ENCODE results near the gene SUCO. TPM values are rescaled to one million over a fixed set of nuclear protein-coding genes. Genes with fewer than 3 reads are reported as not detected.

The SUCO gene
- total and polyA plus RNA-seq, 12 donors: 10.2 to 31.4 (median 24.6) TPM

DNA sequence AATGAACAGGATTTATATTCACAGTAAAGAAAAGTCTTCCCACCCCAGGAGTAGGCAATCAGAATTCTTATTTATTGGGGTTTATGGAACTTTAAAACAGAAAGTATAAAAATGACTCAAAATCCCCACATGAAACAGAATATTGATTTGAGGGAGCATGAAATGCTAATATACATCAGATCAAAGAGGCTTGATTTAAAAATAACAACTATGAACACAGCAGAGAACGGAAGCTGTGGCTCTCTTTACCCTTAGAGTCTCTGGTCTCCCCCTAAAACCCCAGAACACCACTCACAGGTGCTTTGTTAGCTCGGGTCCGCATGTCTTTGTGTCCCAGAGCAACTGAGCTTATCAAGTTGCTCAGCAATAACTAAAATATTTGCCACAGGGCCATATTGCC is 94.8 kb downstream of the SUCO start:
- Histone ChIP-seq H3K27me3 (no peaks in the 10 kb centered on the region), H3K4me1 (peaks cover 0 to 11% (median 0%) of the 10 kb centered on the region in 9 donors), H3K4me3 (no peak overlapping the region), H3K9me3 (peaks cover 0 to 14% (median 0%) of the 10 kb centered on the region in 11 donors), H3K27ac (no peak overlapping the region), H3K36me3 (no peaks in the 10 kb centered on the region)
- no peak for DNase-seq
- intact Hi-C loops (cut with DNase I): no loop called here
- WGBS, 2 donors: 82 to 87% methylated on average over 3 of the region's 3 CpGs
- TF ChIP-seq, protein P1, sequence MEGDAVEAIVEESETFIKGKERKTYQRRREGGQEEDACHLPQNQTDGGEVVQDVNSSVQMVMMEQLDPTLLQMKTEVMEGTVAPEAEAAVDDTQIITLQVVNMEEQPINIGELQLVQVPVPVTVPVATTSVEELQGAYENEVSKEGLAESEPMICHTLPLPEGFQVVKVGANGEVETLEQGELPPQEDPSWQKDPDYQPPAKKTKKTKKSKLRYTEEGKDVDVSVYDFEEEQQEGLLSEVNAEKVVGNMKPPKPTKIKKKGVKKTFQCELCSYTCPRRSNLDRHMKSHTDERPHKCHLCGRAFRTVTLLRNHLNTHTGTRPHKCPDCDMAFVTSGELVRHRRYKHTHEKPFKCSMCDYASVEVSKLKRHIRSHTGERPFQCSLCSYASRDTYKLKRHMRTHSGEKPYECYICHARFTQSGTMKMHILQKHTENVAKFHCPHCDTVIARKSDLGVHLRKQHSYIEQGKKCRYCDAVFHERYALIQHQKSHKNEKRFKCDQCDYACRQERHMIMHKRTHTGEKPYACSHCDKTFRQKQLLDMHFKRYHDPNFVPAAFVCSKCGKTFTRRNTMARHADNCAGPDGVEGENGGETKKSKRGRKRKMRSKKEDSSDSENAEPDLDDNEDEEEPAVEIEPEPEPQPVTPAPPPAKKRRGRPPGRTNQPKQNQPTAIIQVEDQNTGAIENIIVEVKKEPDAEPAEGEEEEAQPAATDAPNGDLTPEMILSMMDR (IDR thresholded peaks at IDR 0.05): no peak
- no peak for ATAC-seq

DNA sequence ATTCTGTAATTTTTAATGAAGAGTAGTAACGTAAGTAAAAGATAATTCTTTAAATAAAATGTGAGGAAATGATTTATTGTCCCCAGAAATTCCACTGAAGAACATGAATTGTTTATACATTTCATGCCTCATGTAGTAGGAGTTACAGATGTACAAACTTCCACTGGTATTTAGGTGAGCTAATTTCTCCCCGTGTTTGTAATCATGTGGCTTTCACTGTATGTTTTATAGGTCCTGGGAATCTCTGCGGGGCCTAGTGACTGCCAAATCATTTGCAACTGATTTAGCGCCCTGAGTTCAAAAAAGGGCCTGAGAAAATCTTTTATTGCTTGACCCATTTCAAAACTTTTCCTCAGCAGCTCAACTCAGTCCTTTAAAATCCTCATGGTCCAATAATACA is 95.5 kb downstream of the SUCO start:
- Histone ChIP-seq H3K9me3 (peaks cover 0 to 14% (median 0%) of the 10 kb centered on the region in 11 donors), H3K36me3 (no peaks in the 10 kb centered on the region), H3K4me1 (peaks cover 0 to 11% (median 0%) of the 10 kb centered on the region in 9 donors), H3K27ac (no peak overlapping the region), H3K4me3 (no peak overlapping the region), H3K27me3 (no peaks in the 10 kb centered on the region)
- intact Hi-C loops (cut with DNase I): no loop called here
- DNase-seq (no peak), ATAC-seq (no peak)
- WGBS, 2 donors: 89 to 90% methylated on average over 4 of the region's 4 CpGs
- TF ChIP-seq, protein P1 (IDR thresholded peaks at IDR 0.05): no peak

DNA sequence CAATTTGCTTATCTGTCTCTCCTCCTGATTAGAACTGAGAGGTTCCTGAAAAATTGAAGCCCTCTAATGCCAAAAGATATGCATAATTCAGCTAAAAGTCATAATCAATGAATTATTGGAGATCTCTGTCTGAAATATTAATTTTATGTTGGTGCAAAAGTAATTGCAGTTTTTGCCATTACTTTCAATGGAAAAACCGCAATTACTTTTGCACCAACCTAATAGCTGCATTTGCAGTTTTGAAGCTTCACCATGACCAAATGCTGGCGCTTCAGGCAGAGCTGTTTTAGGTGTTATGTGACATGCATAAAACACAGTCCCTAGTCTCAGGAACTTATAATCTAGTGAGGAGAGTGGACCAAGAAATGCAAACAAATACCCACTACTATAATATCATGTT is 96.2 kb downstream of the SUCO start:
- no peaks in the 10 kb centered on the region for H3K27me3 ChIP-seq
- TF ChIP-seq, protein P1 (IDR thresholded peaks at IDR 0.05): no peak
- no peak overlapping the region for H3K4me3 ChIP-seq
- DNase-seq: no peak
- intact Hi-C loops (cut with DNase I): no loop called here
- no peak overlapping the region for H3K27ac ChIP-seq
- no peaks in the 10 kb centered on the region for H3K36me3 ChIP-seq
- H3K9me3 ChIP-seq: peaks cover 0 to 14% (median 0%) of the 10 kb centered on the region in 11 donors
- 92 to 96% methylated on average over 2 of the region's 2 CpGs for WGBS, 2 donors
- no peak for ATAC-seq
- H3K4me1 ChIP-seq: peaks cover 0 to 11% (median 0%) of the 10 kb centered on the region in 9 donors

DNA sequence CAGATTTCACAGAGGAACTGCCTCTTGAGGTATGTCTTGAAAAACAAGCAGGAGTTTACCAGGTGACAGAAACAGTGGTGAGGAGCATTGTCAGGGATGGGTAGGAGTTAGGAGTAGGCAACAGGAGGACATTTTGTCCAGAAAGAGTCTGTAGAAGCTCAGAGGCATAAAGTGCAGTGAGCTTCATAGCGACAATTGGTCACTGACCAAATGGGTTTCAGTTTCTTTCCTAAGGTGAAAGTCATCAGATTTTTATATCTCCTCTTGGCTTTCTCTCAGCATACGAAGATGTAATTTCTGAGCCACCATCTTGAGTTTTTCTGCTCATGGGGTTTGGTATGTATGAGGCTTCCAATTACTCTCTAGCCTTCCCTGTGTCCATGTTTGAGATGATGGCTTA is 96.7 kb downstream of the SUCO start:
- no peaks in the 10 kb centered on the region for H3K27me3 ChIP-seq
- no peak overlapping the region for H3K27ac ChIP-seq
- WGBS, 2 donors: 94% methylated on average over 2 of the region's 2 CpGs
- intact Hi-C loops (cut with DNase I): no loop called here
- H3K4me1 ChIP-seq: peaks cover 0 to 11% (median 0%) of the 10 kb centered on the region in 9 donors
- ATAC-seq (no peak), DNase-seq (no peak)
- no peaks in the 10 kb centered on the region for H3K36me3 ChIP-seq
- TF ChIP-seq, protein P1 (IDR thresholded peaks at IDR 0.05): no peak
- H3K4me3 ChIP-seq: no peak overlapping the region
- peaks cover 0 to 14% (median 0%) of the 10 kb centered on the region in 11 donors for H3K9me3 ChIP-seq

Measured in heart right ventricle (tissue), 16 donors.